HCT116 (cell line): ENCODE measurements around the gene DOCK7. TPM values are rescaled to one million over a fixed set of nuclear protein-coding genes. Genes with fewer than 3 reads are reported as not detected.

Experiments
- ATAC-seq: fragments of 200-7000 bp; cut with Tn5 transposase; 2 replicates; pipeline ENCODE4 v1.9.1; 2020; ENCODE audit warnings: mild to moderate bottlenecking, moderate library complexity
- BruUV-seq: library from RNA; stranded (reverse); fragments of 400-500 nt; replicated peaks from 2 replicates; lab custom pipeline; 2021; lab: Mats Ljungman, UMichigan
- CTCF ChIA-PET: fragments of 300-600 bp; sonication (Branson Sonifier 250); formaldehyde crosslinking; loops from one replicate; lab custom pipeline; 2021; ENCODE audit warnings: antibody characterized with exemption; lab: Charles Lee
- POLR2A ChIA-PET: fragments of 300-600, 350-600 bp; sonication (Branson Sonifier 250); formaldehyde crosslinking; loops from one replicate; lab custom pipeline; 2021; ENCODE audit warnings: antibody characterized with exemption; lab: Charles Lee
- RAD21 ChIA-PET, 2 experiments: fragments of 300-600 bp; sonication (Branson Sonifier 250); formaldehyde crosslinking; loops; one replicate each; lab custom pipeline; 2023; ENCODE audit warnings: low total read pairs in 2 of 2; ENCODE audit not compliant: uncharacterized antibody in 2 of 2, unreplicated experiment in 2 of 2, low non-redundant PET in 1 of 2; lab: Charles Lee
- DNase-seq: peaks from one replicate; pipeline ENCODE4 v3.0.0-alpha.2; 2010; ENCODE audit warnings: low read depth, low spot score
- H2AFZ ChIP-seq: fragments of 200-600 bp; shearing (Covaris generic), sonication (generic); 2 replicates; pipeline ENCODE4 v1.6.1; 2017; ENCODE audit warnings: low read depth, mixed run types, mixed read lengths, antibody characterized with exemption, low read length; ENCODE audit not compliant: poor library complexity, severe bottlenecking
- H3K27ac ChIP-seq: 2 replicates; pipeline ENCODE4 v1.5.1; 2012; ENCODE audit warnings: low read depth, low read length
- H3K27me3 ChIP-seq: fragments of 200-600 bp; sonication (generic); 2 replicates; pipeline ENCODE4 v1.6.1; 2016; ENCODE audit warnings: mixed run types, low read length, mixed read lengths; ENCODE audit not compliant: insufficient read depth
- H3K36me3 ChIP-seq, 2 experiments: fragments of 200-500 bp in 1 of 2; fragments of 200-600 bp in 1 of 2; sonication (Bioruptor generic) in 1 of 2; sonication (generic) in 1 of 2; 2 replicates each; pipeline versions ENCODE4 v1.5.1 to v1.6.1; 2014 to 2016; ENCODE audit warnings: low read length in 2 of 2, inconsistent platforms in 1 of 2, mixed read lengths in 1 of 2, mixed run types in 1 of 2; ENCODE audit not compliant: insufficient read depth in 2 of 2, control insufficient read depth in 1 of 2
- H3K4me1 ChIP-seq, 2 experiments: fragments of 200-600 bp in 1 of 2; sonication (generic) in 1 of 2; 2 replicates each; pipeline versions ENCODE4 v1.5.1 to v1.6.1; 2012 to 2017; ENCODE audit warnings: low read length in 2 of 2, inconsistent platforms in 1 of 2, mild to moderate bottlenecking in 1 of 2, mixed read lengths in 1 of 2, mixed run types in 1 of 2, moderate library complexity in 1 of 2; ENCODE audit not compliant: insufficient read depth in 2 of 2, control insufficient read depth in 1 of 2
- H3K4me2 ChIP-seq: fragments of 200-600 bp; sonication (generic); 2 replicates; pipeline ENCODE4 v1.6.1; 2017; ENCODE audit warnings: mixed run types, low read length, mixed read lengths
- H3K4me3 ChIP-seq, 2 experiments: fragments of 200-600 bp in 1 of 2; sonication (generic) in 1 of 2; replicated peaks in 1 of 2; 2 replicates each; pipeline ENCODE4 v1.5.1; 2011 to 2016; ENCODE audit warnings: low read length in 2 of 2, control low read depth in 1 of 2, low read depth in 1 of 2, mild to moderate bottlenecking in 1 of 2, mixed read lengths in 1 of 2, mixed run types in 1 of 2
- H3K79me2 ChIP-seq: fragments of 200-600 bp; sonication (generic); 2 replicates; pipeline ENCODE4 v1.6.1; 2017; ENCODE audit warnings: mild to moderate bottlenecking, mixed run types, low read length, moderate library complexity, mixed read lengths; ENCODE audit not compliant: insufficient read depth
- H3K9ac ChIP-seq: fragments of 200-600 bp; sonication (generic); 2 replicates; pipeline ENCODE4 v1.6.1; 2016; ENCODE audit warnings: low read length, mixed read lengths
- H3K9me2 ChIP-seq: fragments of 200-600 bp; sonication (generic), shearing (Covaris generic); 2 replicates; pipeline ENCODE4 v1.6.1; 2017; ENCODE audit warnings: mixed run types, mild to moderate bottlenecking, moderate library complexity; ENCODE audit not compliant: insufficient read depth
- H3K9me3 ChIP-seq, 2 experiments: fragments of 200-500 bp in 1 of 2; fragments of 200-600 bp in 1 of 2; sonication (Bioruptor generic) in 1 of 2; sonication (generic) in 1 of 2; 2 replicates each; pipeline ENCODE4 v1.6.1; 2014 to 2017; ENCODE audit warnings: low read length in 2 of 2, mixed read lengths in 2 of 2, inconsistent platforms in 1 of 2, low read depth in 1 of 2, mild to moderate bottlenecking in 1 of 2, mixed run types in 1 of 2, moderate library complexity in 1 of 2; ENCODE audit not compliant: control insufficient read depth in 1 of 2, insufficient read depth in 1 of 2
- H4K20me1 ChIP-seq: fragments of 200-600 bp; sonication (generic), shearing (Covaris generic); 2 replicates; pipeline ENCODE4 v1.6.1; 2017; ENCODE audit warnings: mixed run types, mild to moderate bottlenecking, moderate library complexity; ENCODE audit not compliant: insufficient read depth
- ATF3 ChIP-seq: IDR thresholded peaks from 2 replicates; pipeline ENCODE4 v1.6.1; 2012
- CBX3 ChIP-seq: IDR thresholded peaks from 2 replicates; pipeline ENCODE4 v1.6.1; 2012; ENCODE audit warnings: low read depth
- CTCF ChIP-seq, 3 experiments: fragments of 200-600 bp in 1 of 3; sonication (generic) in 1 of 3; IDR thresholded peaks in 2 of 3; conservative IDR thresholded peaks in 1 of 3; 2 replicates each; pipeline ENCODE4 v1.5.1; 2012 to 2017; ENCODE audit warnings: low read depth in 2 of 3, low read length in 2 of 3, antibody characterized with exemption in 1 of 3, borderline replicate concordance in 1 of 3, control low read depth in 1 of 3, mild to moderate bottlenecking in 1 of 3, mixed read lengths in 1 of 3, mixed run types in 1 of 3, moderate library complexity in 1 of 3; ENCODE audit not compliant: insufficient read depth in 1 of 3
- ELF1 ChIP-seq: IDR thresholded peaks from 2 replicates; pipeline ENCODE4 v1.6.1; 2012; ENCODE audit warnings: low read depth, borderline replicate concordance
- EZH2 ChIP-seq: fragments of 200-600 bp; sonication (generic); IDR thresholded peaks from 2 replicates; pipeline ENCODE4 v1.6.1; 2017; ENCODE audit warnings: antibody characterized with exemption, mixed run types
- EZH2phosphoT487 ChIP-seq: fragments of 200-600 bp; IDR thresholded peaks from 2 replicates; pipeline ENCODE4 v1.6.1; 2018; ENCODE audit warnings: antibody characterized with exemption, borderline replicate concordance
- FOSL1 ChIP-seq: IDR thresholded peaks from 2 replicates; pipeline ENCODE4 v1.6.1; 2012; ENCODE audit warnings: low read depth
- JUND ChIP-seq: IDR thresholded peaks from 2 replicates; pipeline ENCODE4 v1.6.1; 2012
- POLR2A ChIP-seq: IDR thresholded peaks from 2 replicates; pipeline ENCODE4 v1.7.0; 2011; ENCODE audit warnings: borderline replicate concordance; ENCODE audit not compliant: insufficient read depth, insufficient read length; ENCODE audit errors: extremely low read depth
- POLR2AphosphoS5 ChIP-seq: IDR thresholded peaks from 2 replicates; pipeline ENCODE4 v1.6.1; 2011; ENCODE audit warnings: mild to moderate bottlenecking, low read depth, low read length, moderate library complexity
- SIN3A ChIP-seq: IDR thresholded peaks from 2 replicates; pipeline ENCODE4 v1.6.1; 2012; ENCODE audit warnings: low read depth
- SP1 ChIP-seq: IDR thresholded peaks from 2 replicates; pipeline ENCODE4 v1.6.1; 2012; ENCODE audit warnings: low read depth
- SRF ChIP-seq: IDR thresholded peaks from 2 replicates; pipeline ENCODE4 v1.6.1; 2012; ENCODE audit warnings: low read depth
- TCF7L2 ChIP-seq: IDR thresholded peaks from 2 replicates; pipeline ENCODE4 v1.7.0; 2011; ENCODE audit warnings: borderline replicate concordance, inconsistent platforms; ENCODE audit not compliant: insufficient read depth, insufficient read length; ENCODE audit errors: extremely low read depth
- YY1 ChIP-seq: IDR thresholded peaks from 2 replicates; pipeline ENCODE4 v1.6.1; 2011; ENCODE audit warnings: low read length, low read depth, moderate library complexity, mild to moderate bottlenecking; ENCODE audit not compliant: insufficient replicate concordance; ENCODE audit errors: extremely low read depth
- ZFX ChIP-seq: fragments of 450-650 bp; IDR thresholded peaks from 2 replicates; pipeline ENCODE4 v1.6.1; 2017
- ZNF274 ChIP-seq: fragments of 200-500 bp; sonication (Bioruptor generic); IDR thresholded peaks from 2 replicates; pipeline ENCODE4 v1.6.1; 2014; ENCODE audit warnings: mild to moderate bottlenecking, low read depth, low read length, inconsistent platforms
- intact Hi-C: fragments of 100-400 bp; cut with micrococcal nuclease; formaldehyde crosslinking; loops from 2 replicates; pipeline ENCODE4 v1.10.0; 2022
- total RNA-seq: library from RNA; stranded (reverse); gene quantifications from one replicate; pipeline ENCODE4 v1.2.1, GENCODE V29; 2021; ENCODE audit not compliant: unreplicated experiment

The DOCK7 gene
- total RNA-seq, 1 experiment from 2014 or later: 49.0 TPM

- no peaks in the 10 kb centered on the region for H3K79me2 ChIP-seq
- H3K27me3 ChIP-seq: no peaks in the 10 kb centered on the region
- POLR2A ChIA-PET: no interaction called here
- no peaks in the 10 kb centered on the region for H3K4me1 ChIP-seq
- H3K36me3 ChIP-seq: no peaks in the 10 kb centered on the region
- BruUV-seq: no TSS peak
- H3K9ac ChIP-seq: no peak overlapping the region
- H3K4me2 ChIP-seq: no peak overlapping the region
- no peak for ATAC-seq
- no peak for DNase-seq
- H4K20me1 ChIP-seq: no peaks in the 10 kb centered on the region
- no peak overlapping the region for H3K4me3 ChIP-seq
- CTCF ChIA-PET: no interaction called here
- no peaks in the 10 kb centered on the region for H3K9me3 ChIP-seq
- RAD21 ChIA-PET: no interaction called here
- TF ChIP-seq ELF1 (no peak), CTCF (IDR thresholded peaks at IDR 0.05 in 2 of 3, conservative IDR thresholded peaks at IDR 0.05 in 1 of 3; ENCODE audit: borderline replicate concordance in 1 of 3, insufficient read depth in 1 of 3, low read depth in 2 of 3, low read length in 2 of 3) (no peak), SIN3A (no peak), SRF (no peak), SP1 (no peak), FOSL1 (no peak), ATF3 (no peak), ZFX (no peak), TCF7L2 (no peak), JUND (no peak), EZH2phosphoT487 (no peak), YY1 (no peak), POLR2A (no peak), EZH2 (no peak), ZNF274 (no peak), CBX3 (no peak), POLR2AphosphoS5 (no peak)
- TF ChIP-seq, all 23 proteins: peak for 0
- H2AFZ ChIP-seq: no peak overlapping the region
- H3K9me2 ChIP-seq: no peaks in the 10 kb centered on the region
- H3K27ac ChIP-seq: no peak overlapping the region
- intact Hi-C loops: no loop called here
Measured at GRCh38 chr1:62590255-62590969, 97.8 kb downstream of the DOCK7 start.
